Measurements from ENCODE around the gene CFAP45.

The CFAP45 gene

GRCh38 chr1:159870704-159871103, 29.3 kb downstream of the CFAP45 start:
- DNase-seq, result no peak

- DNase-seq, result peak; percentile 37
Measured at GRCh38 chr1:159869607-159870006, 30.4 kb downstream of the CFAP45 start.

GRCh38 chr1:159869173-159869572, 30.8 kb downstream of the CFAP45 start:
- peak; percentile 91 for DNase-seq

- peak; percentile 78 for DNase-seq
Measured at GRCh38 chr1:159868766-159869165, 31.2 kb downstream of the CFAP45 start.

GRCh38 chr1:159867664-159868026, 32.3 kb downstream of the CFAP45 start:
- peak; percentile 58 for DNase-seq

GRCh38 chr1:159866905-159867663, 32.9 kb downstream of the CFAP45 start:
- DNase-seq, result no peak

- DNase-seq, result no peak
Measured at GRCh38 chr1:159866066-159866465, 33.9 kb downstream of the CFAP45 start.

- no peak for DNase-seq
Measured at GRCh38 chr1:159864262-159864661, 35.7 kb downstream of the CFAP45 start.

- no peak for DNase-seq
Measured at GRCh38 chr1:159862557-159862956, 37.4 kb downstream of the CFAP45 start, which contains the start of gene VSIG8. Gene VSIG8 (minus strand): TSS chr1:159862657. CDS start chr1:159862521, 136 bp downstream.

GRCh38 chr1:159862031-159862430, 37.9 kb downstream of the CFAP45 start:
- DNase-seq, result no peak

- DNase-seq, result no peak
Measured at GRCh38 chr1:159861218-159861617, 38.7 kb downstream of the CFAP45 start.

GRCh38 chr1:159860456-159860855, 39.5 kb downstream of the CFAP45 start:
- no peak for DNase-seq

GRCh38 chr1:159859767-159860322, 40.1 kb downstream of the CFAP45 start:
- DNase-seq, result no peak

GRCh38 chr1:159857889-159858288, 42.1 kb downstream of the CFAP45 start:
- no peak for DNase-seq

- DNase-seq, result no peak
Measured at GRCh38 chr1:159856576-159856975, 43.4 kb downstream of the CFAP45 start.

GRCh38 chr1:159855709-159856108, 44.3 kb downstream of the CFAP45 start:
- no peak for DNase-seq

- DNase-seq, result peak; percentile 91
Measured at GRCh38 chr1:159854693-159855192, 45.2 kb downstream of the CFAP45 start.

- DNase-seq, result no peak
Measured at GRCh38 chr1:159854116-159854692, 45.8 kb downstream of the CFAP45 start.

- DNase-seq, result no peak
Measured at GRCh38 chr1:159853417-159854115, 46.4 kb downstream of the CFAP45 start.

- peak; percentile 33 for DNase-seq
Measured at GRCh38 chr1:159851407-159851806, 48.6 kb downstream of the CFAP45 start.

- DNase-seq, result no peak
Measured at GRCh38 chr1:159849626-159850366, 50.2 kb downstream of the CFAP45 start.

- no peak for DNase-seq
Measured at GRCh38 chr1:159848326-159848725, 51.6 kb downstream of the CFAP45 start.

- no peak for DNase-seq
Measured at GRCh38 chr1:159847231-159847630, 52.7 kb downstream of the CFAP45 start.

All from RPMI8226 (cell line).